Measurements from ENCODE around the gene USP48. TPM values are rescaled to one million over a fixed set of nuclear protein-coding genes. Genes with fewer than 3 reads are reported as not detected.
"Not testable (repeated sequence)": the region's sequence is repeated elsewhere in the genome, so short reads cannot be mapped to it uniquely, and the experiment has no call there.

Gene USP48
- total RNA-seq, 1 experiment from 2014 or later: 34.3 TPM

- Histone ChIP-seq H3K4me1 (replicated peaks) (no peaks in the 10 kb centered on the region; the same call in 1 of the 2 replicates), H3K27ac (no peak overlapping the region), H3K4me3 (no peak overlapping the region), H3K36me3 (no peaks in the 10 kb centered on the region), H3K27me3 (replicated peaks) (no peaks in the 10 kb centered on the region), H3K9me3 (replicated peaks) (no peaks in the 10 kb centered on the region)
- no peak for DNase-seq (ENCODE audit: low read depth in 1 of 2, low spot score in 2 of 2)
Observed at GRCh38 chr1:21795075-21795474, 12.1 kb upstream of the USP48 start.

GRCh38 chr1:21794656-21795055 lies 11.7 kb upstream of the USP48 start:
- no peaks in the 10 kb centered on the region for H3K9me3 ChIP-seq (replicated peaks)
- H3K27ac ChIP-seq: no peak overlapping the region
- H3K4me1 ChIP-seq (replicated peaks): no peaks in the 10 kb centered on the region; the same call in 1 of the 2 replicates
- DNase-seq (ENCODE audit: low read depth in 1 of 2, low spot score in 2 of 2): no peak
- no peak overlapping the region for H3K4me3 ChIP-seq
- no peaks in the 10 kb centered on the region for H3K36me3 ChIP-seq
- H3K27me3 ChIP-seq (replicated peaks): no peaks in the 10 kb centered on the region

- no peak overlapping the region for H3K27ac ChIP-seq
- no peak for DNase-seq (ENCODE audit: low read depth in 1 of 2, low spot score in 2 of 2)
- no peaks in the 10 kb centered on the region for H3K9me3 ChIP-seq (replicated peaks)
- no peaks in the 10 kb centered on the region for H3K27me3 ChIP-seq (replicated peaks)
- no peaks in the 10 kb centered on the region for H3K36me3 ChIP-seq
- no peak overlapping the region for H3K4me3 ChIP-seq
- H3K4me1 ChIP-seq (replicated peaks): no peaks in the 10 kb centered on the region; the same call in 1 of the 2 replicates
Observed at GRCh38 chr1:21793104-21793503, 10.2 kb upstream of the USP48 start.

GRCh38 chr1:21786640-21787039 lies 3.7 kb upstream of the USP48 start:
- no peak overlapping the region for H3K27ac ChIP-seq
- no peaks in the 10 kb centered on the region for H3K9me3 ChIP-seq (replicated peaks)
- H3K27me3 ChIP-seq (replicated peaks): no peaks in the 10 kb centered on the region
- DNase-seq (ENCODE audit: low read depth in 1 of 2, low spot score in 2 of 2): no peak
- no peak overlapping the region for H3K4me3 ChIP-seq
- peaks cover 9% of the 10 kb centered on the region for H3K36me3 ChIP-seq
- H3K4me1 ChIP-seq (replicated peaks): peaks cover 8% of the 10 kb centered on the region

- not testable (repeated sequence) for DNase-seq (ENCODE audit: low read depth in 1 of 2, low spot score in 2 of 2)
Observed at GRCh38 chr1:21785764-21786163, 2.8 kb upstream of the USP48 start.

GRCh38 chr1:21783679-21784603 lies 992 bp upstream of the USP48 start:
- peaks cover 9% of the 10 kb centered on the region for H3K36me3 ChIP-seq
- no peaks in the 10 kb centered on the region for H3K27me3 ChIP-seq (replicated peaks)
- peaks cover 8% of the 10 kb centered on the region for H3K4me1 ChIP-seq (replicated peaks)
- peak overlapping the region; percentile 100 for H3K27ac ChIP-seq
- peak overlapping the region; percentile 90 for H3K4me3 ChIP-seq
- no peak for DNase-seq (ENCODE audit: low read depth in 1 of 2, low spot score in 2 of 2)
- H3K9me3 ChIP-seq (replicated peaks): no peaks in the 10 kb centered on the region

More at GRCh38 chr1:21785764-21786163, 2.8 kb upstream of the USP48 start:
- not testable (repeated sequence) for H3K36me3 ChIP-seq; H3K4me1 ChIP-seq (replicated peaks); H3K4me3 ChIP-seq; H3K27ac ChIP-seq; H3K27me3 ChIP-seq (replicated peaks); H3K9me3 ChIP-seq (replicated peaks)

- peak overlapping the region; percentile 90 for H3K4me3 ChIP-seq
- peak; percentile 54 to 65 for DNase-seq (ENCODE audit: low read depth in 1 of 2, low spot score in 2 of 2)
- peaks cover 9% of the 10 kb centered on the region for H3K36me3 ChIP-seq
- H3K9me3 ChIP-seq (replicated peaks): no peaks in the 10 kb centered on the region
- H3K27ac ChIP-seq: peak overlapping the region; percentile 34; the same call in 1 of the 2 replicates
- H3K4me1 ChIP-seq (replicated peaks): peaks cover 8% of the 10 kb centered on the region
- H3K27me3 ChIP-seq (replicated peaks): no peaks in the 10 kb centered on the region
Observed at GRCh38 chr1:21782349-21782867, 541 bp downstream of the USP48 start.

- H3K4me1 ChIP-seq (replicated peaks): peaks cover 8% of the 10 kb centered on the region
- H3K27me3 ChIP-seq (replicated peaks): no peaks in the 10 kb centered on the region
- peak overlapping the region; percentile 34 for H3K27ac ChIP-seq
- H3K36me3 ChIP-seq: peaks cover 9% of the 10 kb centered on the region
- peak in 1 of 2 experiments; percentile 65 for DNase-seq (ENCODE audit: low read depth in 1 of 2, low spot score in 2 of 2)
- peak overlapping the region; percentile 90 for H3K4me3 ChIP-seq
- no peaks in the 10 kb centered on the region for H3K9me3 ChIP-seq (replicated peaks)
Observed at GRCh38 chr1:21781815-21782348, 1.1 kb downstream of the USP48 start.

GRCh38 chr1:21779613-21780521 lies 3.1 kb downstream of the USP48 start:
- no peak overlapping the region for H3K27ac ChIP-seq
- DNase-seq (ENCODE audit: low read depth in 1 of 2, low spot score in 2 of 2): no peak
- H3K4me3 ChIP-seq: no peak overlapping the region
- H3K36me3 ChIP-seq: peaks cover 14% of the 10 kb centered on the region
- no peaks in the 10 kb centered on the region for H3K27me3 ChIP-seq (replicated peaks)
- no peaks in the 10 kb centered on the region for H3K9me3 ChIP-seq (replicated peaks)
- peaks cover 19% of the 10 kb centered on the region for H3K4me1 ChIP-seq (replicated peaks)

- Histone ChIP-seq H3K27me3 (replicated peaks) (no peaks in the 10 kb centered on the region), H3K4me1 (replicated peaks) (peaks cover 11% of the 10 kb centered on the region), H3K9me3 (replicated peaks) (no peaks in the 10 kb centered on the region), H3K36me3 (peaks cover 14% of the 10 kb centered on the region), H3K27ac (no peak overlapping the region), H3K4me3 (no peak overlapping the region)
- no peak for DNase-seq (ENCODE audit: low read depth in 1 of 2, low spot score in 2 of 2)
Observed at GRCh38 chr1:21778405-21778727, 4.6 kb downstream of the USP48 start.

GRCh38 chr1:21776925-21777324 lies 6.0 kb downstream of the USP48 start:
- H3K4me3 ChIP-seq; H3K9me3 ChIP-seq (replicated peaks): not testable (repeated sequence)

GRCh38 chr1:21775985-21776562 lies 6.9 kb downstream of the USP48 start:
- Histone ChIP-seq H3K27ac (no peak overlapping the region), H3K4me3 (no peak overlapping the region), H3K27me3 (replicated peaks) (no peaks in the 10 kb centered on the region), H3K9me3 (replicated peaks) (no peaks in the 10 kb centered on the region), H3K4me1 (replicated peaks) (peaks cover 11% of the 10 kb centered on the region), H3K36me3 (peaks cover 5% of the 10 kb centered on the region; the same call in 1 of the 2 replicates)
- peak; percentile 55 to 74 for DNase-seq (ENCODE audit: low read depth in 1 of 2, low spot score in 2 of 2)

More at GRCh38 chr1:21776925-21777324, 6.0 kb downstream of the USP48 start:
- H3K27ac ChIP-seq; H3K36me3 ChIP-seq; DNase-seq (ENCODE audit: low read depth in 1 of 2, low spot score in 2 of 2); H3K27me3 ChIP-seq (replicated peaks): not testable (repeated sequence)
- peaks cover 11% of the 10 kb centered on the region for H3K4me1 ChIP-seq (replicated peaks)

GRCh38 chr1:21775550-21775914 lies 7.4 kb downstream of the USP48 start:
- Histone ChIP-seq H3K36me3 (peaks cover 8% of the 10 kb centered on the region; the same call in 1 of the 2 replicates), H3K9me3 (replicated peaks) (no peaks in the 10 kb centered on the region), H3K27me3 (replicated peaks) (no peaks in the 10 kb centered on the region), H3K4me1 (replicated peaks) (peaks cover 11% of the 10 kb centered on the region), H3K4me3 (no peak overlapping the region), H3K27ac (no peak overlapping the region)
- no peak for DNase-seq (ENCODE audit: low read depth in 1 of 2, low spot score in 2 of 2)

All from SJSA1 (cell line).